SH-SY5Y (cell line): Measurements from ENCODE around the gene CD22.

Source experiments
- GATA2 ChIP-seq: IDR thresholded peaks from 2 replicates; pipeline ENCODE4 v1.6.1; 2011; ENCODE audit warnings: mild to moderate bottlenecking, low read depth, low read length
- GATA3 ChIP-seq: IDR thresholded peaks from 2 replicates; pipeline ENCODE4 v1.6.1; 2011; ENCODE audit warnings: low read depth, mild to moderate bottlenecking, low read length, moderate library complexity

- no peak for TF ChIP-seq GATA2
- no peak for TF ChIP-seq GATA3
These were observed 34.7 kb upstream of the CD22 start for GRCh38 chr19:35294328-35294727.
